Hepatocyte (in vitro differentiated cells): ENCODE data around the gene PHF23.

Experiments
- EZH2 ChIP-seq: fragments of 200-600 bp; sonication (generic); IDR thresholded peaks from 2 replicates; pipeline ENCODE4 v1.6.1; 2016; ENCODE audit warnings: antibody characterized with exemption, mild to moderate bottlenecking, borderline replicate concordance
- EZH2phosphoT487 ChIP-seq: fragments of 200-600 bp; sonication (generic); IDR thresholded peaks from one replicate; pipeline ENCODE4 v1.6.1; 2018; ENCODE audit warnings: antibody characterized with exemption, mild to moderate bottlenecking, low read depth, moderate library complexity; ENCODE audit not compliant: unreplicated experiment, severe bottlenecking
- TF ChIP-seq, protein P1 (sequence below): fragments of 200-600 bp; sonication (generic); IDR thresholded peaks from 2 replicates; pipeline ENCODE4 v1.5.1; 2016; ENCODE audit warnings: antibody characterized with exemption, mild to moderate bottlenecking; ENCODE audit not compliant: poor library complexity

DNA sequence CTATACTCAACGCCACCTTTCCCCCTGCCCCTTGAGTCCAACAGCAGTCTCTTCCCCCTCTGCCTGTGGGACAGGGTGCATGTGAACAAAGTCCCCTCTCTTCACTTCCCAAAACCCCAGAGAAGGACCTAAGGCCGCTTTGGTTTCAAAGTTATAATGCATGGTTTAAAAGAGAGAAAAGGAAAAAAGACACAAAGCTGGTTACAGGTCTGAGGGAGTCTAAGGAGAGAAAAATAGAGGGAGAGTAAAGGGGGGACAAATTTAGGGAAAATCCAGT lies 4.1 kb upstream of the PHF23 start:
- TF ChIP-seq EZH2 (no peak), EZH2phosphoT487 (no peak)
- TF ChIP-seq, protein P1, sequence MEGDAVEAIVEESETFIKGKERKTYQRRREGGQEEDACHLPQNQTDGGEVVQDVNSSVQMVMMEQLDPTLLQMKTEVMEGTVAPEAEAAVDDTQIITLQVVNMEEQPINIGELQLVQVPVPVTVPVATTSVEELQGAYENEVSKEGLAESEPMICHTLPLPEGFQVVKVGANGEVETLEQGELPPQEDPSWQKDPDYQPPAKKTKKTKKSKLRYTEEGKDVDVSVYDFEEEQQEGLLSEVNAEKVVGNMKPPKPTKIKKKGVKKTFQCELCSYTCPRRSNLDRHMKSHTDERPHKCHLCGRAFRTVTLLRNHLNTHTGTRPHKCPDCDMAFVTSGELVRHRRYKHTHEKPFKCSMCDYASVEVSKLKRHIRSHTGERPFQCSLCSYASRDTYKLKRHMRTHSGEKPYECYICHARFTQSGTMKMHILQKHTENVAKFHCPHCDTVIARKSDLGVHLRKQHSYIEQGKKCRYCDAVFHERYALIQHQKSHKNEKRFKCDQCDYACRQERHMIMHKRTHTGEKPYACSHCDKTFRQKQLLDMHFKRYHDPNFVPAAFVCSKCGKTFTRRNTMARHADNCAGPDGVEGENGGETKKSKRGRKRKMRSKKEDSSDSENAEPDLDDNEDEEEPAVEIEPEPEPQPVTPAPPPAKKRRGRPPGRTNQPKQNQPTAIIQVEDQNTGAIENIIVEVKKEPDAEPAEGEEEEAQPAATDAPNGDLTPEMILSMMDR = no peak
